Measurements from ENCODE around the gene LRP1B.

GRCh38 chr2:141482697-141483096 lies 648.1 kb downstream of the LRP1B start:
- no peak for TF ChIP-seq CTCF (IDR thresholded peaks at IDR 0.05)
- no peak for TF ChIP-seq POLR2A (IDR thresholded peaks at IDR 0.05)

Measured in Peyer's patch (tissue), 4 donors.